Smooth muscle cell (in vitro differentiated cells): ENCODE results near the gene GRK1. TPM values are rescaled to one million over a fixed set of nuclear protein-coding genes. Genes with fewer than 3 reads are reported as not detected.

Experiments
- DNase-seq: peaks from one replicate; lab custom pipeline; 2025; ENCODE audit not compliant: unreplicated experiment; lab: John Stamatoyannopoulos, UW
- H2AFZ ChIP-seq: fragments of 200-600 bp; sonication (generic); 2 replicates; pipeline ENCODE4 v1.6.0; 2016; ENCODE audit warnings: antibody characterized with exemption, low read depth, mild to moderate bottlenecking
- H3F3A ChIP-seq: fragments of 200-600 bp; sonication (generic); 2 replicates; pipeline ENCODE4 v1.6.0; 2017; ENCODE audit warnings: antibody characterized with exemption, low read depth
- H3K27ac ChIP-seq: fragments of 200-600 bp; sonication (generic); 2 replicates; pipeline ENCODE4 v1.5.1; 2016; ENCODE audit warnings: low read depth, mild to moderate bottlenecking
- H3K27me3 ChIP-seq: fragments of 200-600 bp; sonication (generic); 2 replicates; pipeline ENCODE4 v1.6.1; 2016; ENCODE audit warnings: low read depth, mild to moderate bottlenecking
- H3K36me3 ChIP-seq: fragments of 200-600 bp; sonication (generic); 2 replicates; pipeline ENCODE4 v1.5.1; 2016; ENCODE audit warnings: low read depth
- H3K4me1 ChIP-seq: fragments of 200-600 bp; sonication (generic); 2 replicates; pipeline ENCODE4 v1.5.1; 2016; ENCODE audit warnings: low read depth
- H3K4me2 ChIP-seq: fragments of 200-600 bp; sonication (generic); 2 replicates; pipeline ENCODE4 v1.6.0; 2016; ENCODE audit warnings: mild to moderate bottlenecking
- H3K4me3 ChIP-seq: fragments of 200-600 bp; sonication (generic); 2 replicates; pipeline ENCODE4 v1.5.1; 2016; ENCODE audit warnings: mild to moderate bottlenecking
- H3K79me2 ChIP-seq: fragments of 200-600 bp; sonication (generic); 2 replicates; pipeline ENCODE4 v1.6.0; 2016; ENCODE audit warnings: low read depth, mild to moderate bottlenecking
- H3K9ac ChIP-seq: fragments of 200-600 bp; sonication (generic); 2 replicates; pipeline ENCODE4 v1.6.0; 2016; ENCODE audit warnings: low read depth
- H3K9me3 ChIP-seq: fragments of 200-600 bp; sonication (generic); replicated peaks from 2 replicates; pipeline ENCODE4 v1.5.1; 2016; ENCODE audit warnings: low read depth
- H4K20me1 ChIP-seq: fragments of 200-600 bp; sonication (generic); 2 replicates; pipeline ENCODE4 v1.6.0; 2016; ENCODE audit warnings: low read depth
- WGBS: methylation state at CpG from one replicate; pipeline ENCODE4 v1.1.7; 2016; ENCODE audit warnings: low lambda C conversion rate; 5-methylcytosine and 5-hydroxymethylcytosine counted together
- polyA plus RNA-seq: library from polyadenylated mRNA; unstranded; fragments of >200 nt; fragmentation: Nextera tagmentation; extraction: Ambion mirVana; gene quantifications from 2 replicates; pipeline ENCODE4 v1.2.1, GENCODE V29; 2016
- total RNA-seq: library from RNA; depleted of rRNA; stranded (reverse); fragments of >200 nt; gene quantifications from 2 replicates; pipeline ENCODE4 v1.2.3, GENCODE V29; 2014
- TF ChIP-seq, protein P1 (sequence below): fragments of 200-600 bp; sonication (generic); IDR thresholded peaks from 2 replicates; pipeline ENCODE4 v1.5.1; 2017; ENCODE audit warnings: borderline replicate concordance, mild to moderate bottlenecking, antibody characterized with exemption; ENCODE audit not compliant: insufficient read depth, poor library complexity, severe bottlenecking

GRK1 gene
- total and polyA plus RNA-seq, 2 experiments from 2014 or later, result not detected

DNA sequence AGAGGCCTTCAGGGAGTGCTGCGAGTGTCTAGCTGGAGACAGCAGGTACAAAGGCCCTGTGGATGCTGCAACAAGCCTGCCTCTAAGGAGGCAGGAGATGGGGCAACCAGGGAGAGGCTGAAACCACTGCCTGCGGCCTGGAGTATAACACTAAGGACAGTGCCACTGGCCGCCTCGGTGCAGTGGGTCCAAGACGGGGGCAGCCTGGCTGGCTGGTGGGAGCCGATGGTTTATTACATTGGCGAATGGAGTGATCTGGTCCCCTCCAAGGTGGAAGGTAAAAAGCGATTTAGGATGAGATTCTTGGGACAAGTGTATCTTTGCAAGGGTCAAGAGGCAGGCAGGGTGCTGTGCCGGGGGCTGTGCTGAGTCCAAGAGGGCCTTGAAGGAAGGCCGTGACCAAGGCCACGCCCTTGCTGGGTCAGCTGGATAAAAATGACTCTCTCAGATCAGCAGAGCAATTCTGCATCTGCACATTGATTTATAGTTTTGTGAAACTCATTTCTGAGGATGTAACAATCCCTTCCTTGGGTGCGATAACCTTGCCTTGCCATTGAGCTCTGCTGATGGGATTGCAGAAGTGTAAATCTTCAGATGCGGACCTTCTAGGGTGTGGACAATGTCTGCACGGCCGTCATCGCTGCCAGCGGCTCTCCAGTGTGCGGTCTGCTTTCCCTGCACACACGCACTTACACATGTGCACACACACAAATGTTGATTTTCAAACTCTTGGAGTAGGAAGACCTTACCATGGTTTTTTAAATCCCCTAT lies 98.0 kb downstream of the GRK1 start:
- no peaks in the 10 kb centered on the region for H3K36me3 ChIP-seq
- H3K27me3 ChIP-seq, result peaks cover 33% of the 10 kb centered on the region
- H3F3A ChIP-seq, result no peaks in the 10 kb centered on the region
- WGBS, result 92% methylated on average over 19 of the region's 19 CpGs
- TF ChIP-seq, protein P1, sequence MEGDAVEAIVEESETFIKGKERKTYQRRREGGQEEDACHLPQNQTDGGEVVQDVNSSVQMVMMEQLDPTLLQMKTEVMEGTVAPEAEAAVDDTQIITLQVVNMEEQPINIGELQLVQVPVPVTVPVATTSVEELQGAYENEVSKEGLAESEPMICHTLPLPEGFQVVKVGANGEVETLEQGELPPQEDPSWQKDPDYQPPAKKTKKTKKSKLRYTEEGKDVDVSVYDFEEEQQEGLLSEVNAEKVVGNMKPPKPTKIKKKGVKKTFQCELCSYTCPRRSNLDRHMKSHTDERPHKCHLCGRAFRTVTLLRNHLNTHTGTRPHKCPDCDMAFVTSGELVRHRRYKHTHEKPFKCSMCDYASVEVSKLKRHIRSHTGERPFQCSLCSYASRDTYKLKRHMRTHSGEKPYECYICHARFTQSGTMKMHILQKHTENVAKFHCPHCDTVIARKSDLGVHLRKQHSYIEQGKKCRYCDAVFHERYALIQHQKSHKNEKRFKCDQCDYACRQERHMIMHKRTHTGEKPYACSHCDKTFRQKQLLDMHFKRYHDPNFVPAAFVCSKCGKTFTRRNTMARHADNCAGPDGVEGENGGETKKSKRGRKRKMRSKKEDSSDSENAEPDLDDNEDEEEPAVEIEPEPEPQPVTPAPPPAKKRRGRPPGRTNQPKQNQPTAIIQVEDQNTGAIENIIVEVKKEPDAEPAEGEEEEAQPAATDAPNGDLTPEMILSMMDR, result no peak
- no peaks in the 10 kb centered on the region for H3K9me3 ChIP-seq
- H2AFZ ChIP-seq, result no peak overlapping the region
- H3K4me2 ChIP-seq, result no peak overlapping the region
- no peak overlapping the region for H3K4me3 ChIP-seq
- H3K27ac ChIP-seq, result no peak overlapping the region
- no peak overlapping the region for H3K9ac ChIP-seq
- no peaks in the 10 kb centered on the region for H3K4me1 ChIP-seq
- H4K20me1 ChIP-seq, result no peaks in the 10 kb centered on the region
- no peak for DNase-seq
- H3K79me2 ChIP-seq, result no peaks in the 10 kb centered on the region

DNA sequence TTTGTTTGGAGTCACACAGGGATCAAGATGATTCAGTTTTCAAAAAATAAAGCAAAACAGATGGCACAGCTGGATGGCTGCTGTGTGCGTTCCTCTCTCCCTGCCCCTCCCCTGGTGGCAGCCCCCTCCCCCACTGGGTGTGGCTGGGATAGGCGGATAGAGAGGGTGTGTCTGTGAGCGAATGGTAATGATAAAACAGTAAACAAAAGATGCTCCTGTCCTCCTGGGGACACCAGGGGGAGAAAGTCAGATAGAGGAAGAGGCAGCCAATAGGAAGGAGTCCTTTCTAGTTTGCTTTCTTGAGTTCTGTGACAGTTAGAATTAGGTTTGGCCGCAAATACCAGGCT lies 98.5 kb downstream of the GRK1 start:
- no peak overlapping the region for H3K4me2 ChIP-seq
- H3K27me3 ChIP-seq, result peaks cover 27% of the 10 kb centered on the region
- no peaks in the 10 kb centered on the region for H3K9me3 ChIP-seq
- no peak overlapping the region for H3K27ac ChIP-seq
- DNase-seq, result no peak
- no peaks in the 10 kb centered on the region for H3K36me3 ChIP-seq
- no peak overlapping the region for H2AFZ ChIP-seq
- H4K20me1 ChIP-seq, result no peaks in the 10 kb centered on the region
- no peak overlapping the region for H3K4me3 ChIP-seq
- TF ChIP-seq, protein P1, result no peak
- 86% methylated on average over 4 of the region's 4 CpGs for WGBS
- H3K79me2 ChIP-seq, result no peaks in the 10 kb centered on the region
- no peaks in the 10 kb centered on the region for H3K4me1 ChIP-seq
- H3K9ac ChIP-seq, result no peak overlapping the region
- H3F3A ChIP-seq, result no peaks in the 10 kb centered on the region

DNA sequence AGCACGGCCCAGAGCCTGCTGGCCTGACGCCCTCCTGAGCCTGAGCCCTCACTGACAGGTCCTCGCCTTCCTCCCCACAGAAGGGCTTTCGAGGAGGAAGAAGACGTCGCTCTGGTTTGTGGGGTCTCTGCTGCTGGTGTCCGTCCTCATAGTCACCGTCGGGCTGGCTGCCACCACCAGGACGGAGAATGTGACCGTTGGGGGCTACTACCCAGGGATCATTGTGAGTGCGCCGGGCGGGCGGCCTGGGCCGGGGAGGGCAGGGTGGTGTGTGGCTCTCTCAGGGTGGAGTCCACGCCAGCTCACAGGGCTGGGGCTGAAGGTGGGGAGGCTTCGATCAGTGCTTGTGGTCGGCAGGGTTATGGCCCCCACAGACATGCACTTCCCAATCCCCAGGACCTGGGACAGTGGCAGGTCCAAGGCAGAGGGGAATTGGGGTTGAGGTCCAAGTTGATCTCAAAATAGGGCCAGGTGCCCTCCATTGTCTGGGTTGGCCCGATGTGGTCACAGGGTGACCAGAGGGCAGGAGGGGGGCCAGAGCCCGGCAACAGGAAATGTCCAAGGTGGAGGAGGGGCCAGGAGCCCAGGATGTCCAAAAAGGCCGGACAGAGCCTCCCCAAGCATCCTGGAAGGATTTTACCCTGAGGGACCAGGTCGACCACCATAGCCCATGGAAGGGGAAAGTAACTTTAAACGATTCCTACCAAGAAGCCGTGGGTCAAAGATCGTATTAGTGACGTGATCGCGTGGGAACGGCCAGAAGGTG lies 99.2 kb downstream of the GRK1 start:
- no peak overlapping the region for H2AFZ ChIP-seq
- TF ChIP-seq, protein P1, result no peak
- no peaks in the 10 kb centered on the region for H3K4me1 ChIP-seq
- H3K4me2 ChIP-seq, result no peak overlapping the region
- H4K20me1 ChIP-seq, result no peaks in the 10 kb centered on the region
- H3F3A ChIP-seq, result no peaks in the 10 kb centered on the region
- H3K9me3 ChIP-seq, result no peaks in the 10 kb centered on the region
- H3K4me3 ChIP-seq, result no peak overlapping the region
- H3K36me3 ChIP-seq, result no peaks in the 10 kb centered on the region
- no peak for DNase-seq
- no peaks in the 10 kb centered on the region for H3K79me2 ChIP-seq
- no peak overlapping the region for H3K9ac ChIP-seq
- WGBS, result 86% methylated on average over 30 of the region's 30 CpGs
- no peak overlapping the region for H3K27ac ChIP-seq
- H3K27me3 ChIP-seq, result peaks cover 20% of the 10 kb centered on the region

DNA sequence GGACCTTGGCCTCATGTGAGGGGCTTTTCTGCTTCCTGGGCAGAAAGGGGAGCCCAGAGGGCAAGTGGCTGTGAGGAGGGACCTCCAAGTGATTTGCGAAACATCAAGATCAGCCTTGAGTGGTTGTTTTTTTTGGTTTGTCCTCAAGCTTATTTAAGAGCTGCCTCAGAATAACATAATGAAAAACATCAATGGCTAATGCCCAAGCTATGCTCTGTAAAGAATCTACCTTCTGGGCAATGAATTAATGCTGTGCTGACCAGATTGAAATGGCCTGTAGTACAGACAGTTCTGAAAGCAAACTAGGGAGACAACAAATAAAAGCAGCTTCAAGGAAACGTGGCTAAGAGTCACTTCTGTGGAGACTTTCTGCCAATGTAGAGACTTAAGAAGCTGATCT lies 100.3 kb downstream of the GRK1 start:
- Histone ChIP-seq H3K27ac (no peak overlapping the region), H2AFZ (no peak overlapping the region), H3K27me3 (peaks cover 9% of the 10 kb centered on the region), H3K79me2 (no peaks in the 10 kb centered on the region), H3K9ac (no peak overlapping the region), H3K9me3 (no peaks in the 10 kb centered on the region), H3K36me3 (no peaks in the 10 kb centered on the region), H3K4me1 (no peaks in the 10 kb centered on the region), H3F3A (no peaks in the 10 kb centered on the region), H4K20me1 (no peaks in the 10 kb centered on the region), H3K4me3 (no peak overlapping the region), H3K4me2 (no peak overlapping the region)
- TF ChIP-seq, protein P1, result no peak
- 82% methylated on average over 2 of the region's 2 CpGs for WGBS
- DNase-seq, result no peak
